ENCODE measurements around the gene SLC39A11.

Gene SLC39A11

GRCh38 chr17:72604518-72604917, 488.0 kb downstream of the SLC39A11 start:
- ChIA-PET CTCF (interaction anchor here (0.9 to 1.5 kb wide), 2 partner anchors 120 to 121 kb away, joined by 3 to 4 read pairs; no protein-coding TSS in a partner anchor), POLR2A (no interaction called here)
- Histone ChIP-seq H3K36me3 (ENCODE audit: control insufficient read depth in 4 of 4, insufficient read depth in 4 of 4, low read length in 3 of 4) (no peaks in the 10 kb centered on the region), H3K27me3 (replicated peaks in 2 of 5; ENCODE audit: control insufficient read depth in 4 of 5, insufficient read depth in 5 of 5, low read length in 4 of 5) (peaks cover 0 to 4% (median 3%) of the 10 kb centered on the region in 5 experiments), H3K9me3 (ENCODE audit: control extremely low read depth in 1 of 5, control insufficient read depth in 4 of 5, insufficient read depth in 2 of 5, low read depth in 1 of 5, low read length in 4 of 5) (peaks cover 0 to 12% (median 4%) of the 10 kb centered on the region in 5 experiments), H3K4me3 (ENCODE audit: control insufficient read depth in 1 of 7, extremely low read depth in 1 of 7, insufficient read depth in 4 of 7, low read depth in 2 of 7, low read length in 6 of 7) (no peak overlapping the region), H3K4me1 (ENCODE audit: control extremely low read depth in 1 of 4, control insufficient read depth in 4 of 4, insufficient read depth in 4 of 4, low read length in 3 of 4) (peaks cover 0 to 27% (median 2%) of the 10 kb centered on the region in 4 experiments), H3K27ac (ENCODE audit: insufficient read depth in 1 of 2, low read depth in 1 of 2, low read length in 2 of 2, poor library complexity in 1 of 2, severe bottlenecking in 2 of 2) (no peak overlapping the region)
- DNase-seq, result no peak
- 92% methylated on average over 10 of the region's 11 CpGs for WGBS (ENCODE audit: insufficient coverage)

- Histone ChIP-seq H3K27me3 (replicated peaks in 2 of 5; ENCODE audit: control insufficient read depth in 4 of 5, insufficient read depth in 5 of 5, low read length in 4 of 5) (peaks cover 0 to 5% (median 3%) of the 10 kb centered on the region in 5 experiments), H3K9me3 (ENCODE audit: control extremely low read depth in 1 of 5, control insufficient read depth in 4 of 5, insufficient read depth in 2 of 5, low read depth in 1 of 5, low read length in 4 of 5) (peaks cover 0 to 12% (median 4%) of the 10 kb centered on the region in 5 experiments), H3K4me1 (ENCODE audit: control extremely low read depth in 1 of 4, control insufficient read depth in 4 of 4, insufficient read depth in 4 of 4, low read length in 3 of 4) (peaks cover 0 to 27% (median 2%) of the 10 kb centered on the region in 4 experiments), H3K4me3 (ENCODE audit: control insufficient read depth in 1 of 7, extremely low read depth in 1 of 7, insufficient read depth in 4 of 7, low read depth in 2 of 7, low read length in 6 of 7) (no peak overlapping the region), H3K27ac (ENCODE audit: insufficient read depth in 1 of 2, low read depth in 1 of 2, low read length in 2 of 2, poor library complexity in 1 of 2, severe bottlenecking in 2 of 2) (no peak overlapping the region), H3K36me3 (ENCODE audit: control insufficient read depth in 4 of 4, insufficient read depth in 4 of 4, low read length in 3 of 4) (no peaks in the 10 kb centered on the region)
- WGBS (ENCODE audit: insufficient coverage), result no CpG with 5 or more reads among the region's 7 CpGs
- ChIA-PET CTCF (interaction anchor here (0.7 to 1.5 kb wide), 3 partner anchors 8 to 122 kb away, joined by 3 to 4 read pairs (median 4); no protein-coding TSS in a partner anchor), POLR2A (no interaction called here)
- DNase-seq, result no peak
Measured at GRCh38 chr17:72603420-72604242, 488.9 kb downstream of the SLC39A11 start.

GRCh38 chr17:72602517-72603419, 489.7 kb downstream of the SLC39A11 start:
- peak in 2 of 3 donors; percentile 40 to 41 for DNase-seq
- peaks cover 0 to 9% (median 3%) of the 10 kb centered on the region in 5 experiments for H3K9me3 ChIP-seq (ENCODE audit: control extremely low read depth in 1 of 5, control insufficient read depth in 4 of 5, insufficient read depth in 2 of 5, low read depth in 1 of 5, low read length in 4 of 5)
- no peak overlapping the region for H3K27ac ChIP-seq (ENCODE audit: insufficient read depth in 1 of 2, low read depth in 1 of 2, low read length in 2 of 2, poor library complexity in 1 of 2, severe bottlenecking in 2 of 2)
- H3K27me3 ChIP-seq (replicated peaks in 2 of 5; ENCODE audit: control insufficient read depth in 4 of 5, insufficient read depth in 5 of 5, low read length in 4 of 5), result peaks cover 0 to 5% (median 3%) of the 10 kb centered on the region in 5 experiments
- CTCF ChIA-PET, result interaction anchor here (0.7 to 1.5 kb wide), 3 partner anchors 9 to 122 kb away, joined by 3 to 4 read pairs (median 4); no protein-coding TSS in a partner anchor
- peaks cover 0 to 27% (median 2%) of the 10 kb centered on the region in 4 experiments for H3K4me1 ChIP-seq (ENCODE audit: control extremely low read depth in 1 of 4, control insufficient read depth in 4 of 4, insufficient read depth in 4 of 4, low read length in 3 of 4)
- 46% methylated on average over 4 of the region's 12 CpGs for WGBS (ENCODE audit: insufficient coverage)
- POLR2A ChIA-PET, result no interaction called here
- no peak overlapping the region for H3K4me3 ChIP-seq (ENCODE audit: control insufficient read depth in 1 of 7, extremely low read depth in 1 of 7, insufficient read depth in 4 of 7, low read depth in 2 of 7, low read length in 6 of 7)
- no peaks in the 10 kb centered on the region for H3K36me3 ChIP-seq (ENCODE audit: control insufficient read depth in 4 of 4, insufficient read depth in 4 of 4, low read length in 3 of 4)

DNA sequence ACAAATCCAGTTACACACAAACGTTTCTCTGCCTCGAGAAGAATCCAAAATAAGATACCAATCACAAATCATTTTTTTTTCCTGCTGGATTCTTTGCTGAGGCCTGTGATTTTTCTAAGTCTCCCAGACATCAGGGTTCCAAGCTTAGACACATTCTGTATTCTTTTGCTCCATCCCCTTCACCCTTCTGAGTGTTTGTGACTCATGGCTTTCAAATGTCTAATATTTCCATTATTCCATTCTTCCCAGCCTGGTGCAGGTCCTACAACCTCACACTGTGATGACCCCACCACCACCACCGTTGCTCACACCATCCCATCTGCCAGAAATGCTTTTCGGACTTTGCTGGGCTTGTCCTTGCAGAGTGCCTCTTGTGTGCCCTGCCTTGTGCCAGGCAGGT, 491.6 kb downstream of the SLC39A11 start:
- CTCF ChIA-PET, result no interaction called here
- Histone ChIP-seq H3K27ac (ENCODE audit: insufficient read depth in 1 of 2, low read depth in 1 of 2, low read length in 2 of 2, poor library complexity in 1 of 2, severe bottlenecking in 2 of 2) (no peak overlapping the region), H3K4me1 (ENCODE audit: control extremely low read depth in 1 of 4, control insufficient read depth in 4 of 4, insufficient read depth in 4 of 4, low read length in 3 of 4) (peaks cover 0 to 19% (median 0%) of the 10 kb centered on the region in 4 experiments), H3K4me3 (ENCODE audit: control insufficient read depth in 1 of 7, extremely low read depth in 1 of 7, insufficient read depth in 4 of 7, low read depth in 2 of 7, low read length in 6 of 7) (no peak overlapping the region), H3K36me3 (ENCODE audit: control insufficient read depth in 4 of 4, insufficient read depth in 4 of 4, low read length in 3 of 4) (no peaks in the 10 kb centered on the region), H3K9me3 (ENCODE audit: control extremely low read depth in 1 of 5, control insufficient read depth in 4 of 5, insufficient read depth in 2 of 5, low read depth in 1 of 5, low read length in 4 of 5) (no peaks in the 10 kb centered on the region), H3K27me3 (replicated peaks in 2 of 5; ENCODE audit: control insufficient read depth in 4 of 5, insufficient read depth in 5 of 5, low read length in 4 of 5) (peaks cover 0 to 14% (median 8%) of the 10 kb centered on the region in 5 experiments)
- DNase-seq, result no peak
- 83% methylated on average over 4 of the region's 4 CpGs for WGBS (ENCODE audit: insufficient coverage)
- POLR2A ChIA-PET, result no interaction called here

DNA sequence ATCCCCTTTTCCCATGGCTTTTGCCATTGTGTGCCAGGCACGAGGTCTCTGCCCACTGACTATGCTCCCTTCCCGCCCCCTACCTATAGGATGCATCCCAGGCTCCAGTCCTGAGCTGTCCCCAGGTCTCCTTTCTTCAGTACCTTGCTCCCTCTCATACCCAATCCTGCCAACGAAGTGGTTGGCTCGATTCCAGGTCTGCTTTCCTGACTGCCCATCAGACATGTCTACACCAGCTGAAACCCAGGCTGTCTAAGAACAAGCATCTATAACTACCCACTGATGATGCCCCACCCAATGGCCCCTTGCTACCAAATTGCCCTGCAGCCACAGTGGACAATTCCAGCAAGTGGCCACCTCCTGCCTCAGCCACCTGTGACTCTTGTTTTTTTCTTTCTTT, 492.6 kb downstream of the SLC39A11 start:
- no peaks in the 10 kb centered on the region for H3K9me3 ChIP-seq (ENCODE audit: control extremely low read depth in 1 of 5, control insufficient read depth in 4 of 5, insufficient read depth in 2 of 5, low read depth in 1 of 5, low read length in 4 of 5)
- H3K4me3 ChIP-seq (ENCODE audit: control insufficient read depth in 1 of 7, extremely low read depth in 1 of 7, insufficient read depth in 4 of 7, low read depth in 2 of 7, low read length in 6 of 7), result no peak overlapping the region
- WGBS (ENCODE audit: insufficient coverage), result 88% methylated on average over 4 of the region's 4 CpGs
- no peaks in the 10 kb centered on the region for H3K36me3 ChIP-seq (ENCODE audit: control insufficient read depth in 4 of 4, insufficient read depth in 4 of 4, low read length in 3 of 4)
- ChIA-PET CTCF (no interaction called here), POLR2A (no interaction called here)
- H3K27me3 ChIP-seq (replicated peaks in 2 of 5; ENCODE audit: control insufficient read depth in 4 of 5, insufficient read depth in 5 of 5, low read length in 4 of 5), result peaks cover 0 to 20% (median 8%) of the 10 kb centered on the region in 5 experiments
- no peak overlapping the region for H3K27ac ChIP-seq (ENCODE audit: insufficient read depth in 1 of 2, low read depth in 1 of 2, low read length in 2 of 2, poor library complexity in 1 of 2, severe bottlenecking in 2 of 2)
- no peak for DNase-seq
- H3K4me1 ChIP-seq (ENCODE audit: control extremely low read depth in 1 of 4, control insufficient read depth in 4 of 4, insufficient read depth in 4 of 4, low read length in 3 of 4), result peaks cover 0 to 13% (median 0%) of the 10 kb centered on the region in 4 experiments

DNA sequence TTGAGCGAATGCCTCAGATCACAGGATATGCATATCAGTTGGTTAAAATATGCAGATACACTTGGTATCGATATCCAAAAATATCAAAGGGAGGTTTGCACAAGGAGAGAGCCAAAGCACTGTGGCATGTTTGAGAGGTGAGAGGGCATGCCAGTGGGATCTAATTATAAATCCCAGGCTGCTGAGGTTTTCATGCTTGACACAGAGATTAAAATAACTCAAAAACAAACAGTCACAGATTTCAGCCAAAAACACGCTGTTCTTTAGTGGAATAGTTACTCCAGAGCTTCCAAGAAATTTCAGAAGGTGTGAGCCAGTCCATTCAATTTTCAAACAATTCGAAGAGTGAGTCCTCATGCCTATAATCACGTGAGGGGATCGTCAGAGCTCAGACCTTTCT, 493.8 kb downstream of the SLC39A11 start:
- Histone ChIP-seq H3K27me3 (replicated peaks in 2 of 5; ENCODE audit: control insufficient read depth in 4 of 5, insufficient read depth in 5 of 5, low read length in 4 of 5) (peaks cover 0 to 30% (median 15%) of the 10 kb centered on the region in 5 experiments), H3K36me3 (ENCODE audit: control insufficient read depth in 4 of 4, insufficient read depth in 4 of 4, low read length in 3 of 4) (no peaks in the 10 kb centered on the region), H3K9me3 (ENCODE audit: control extremely low read depth in 1 of 5, control insufficient read depth in 4 of 5, insufficient read depth in 2 of 5, low read depth in 1 of 5, low read length in 4 of 5) (no peaks in the 10 kb centered on the region), H3K27ac (ENCODE audit: insufficient read depth in 1 of 2, low read depth in 1 of 2, low read length in 2 of 2, poor library complexity in 1 of 2, severe bottlenecking in 2 of 2) (no peak overlapping the region), H3K4me1 (ENCODE audit: control extremely low read depth in 1 of 4, control insufficient read depth in 4 of 4, insufficient read depth in 4 of 4, low read length in 3 of 4) (peaks cover 0 to 13% (median 0%) of the 10 kb centered on the region in 4 experiments), H3K4me3 (ENCODE audit: control insufficient read depth in 1 of 7, extremely low read depth in 1 of 7, insufficient read depth in 4 of 7, low read depth in 2 of 7, low read length in 6 of 7) (no peak overlapping the region)
- no peak for DNase-seq
- POLR2A ChIA-PET, result no interaction called here
- CTCF ChIA-PET, result no interaction called here
- 89% methylated on average over 6 of the region's 6 CpGs for WGBS (ENCODE audit: insufficient coverage)
